Loucy (cell line): ENCODE measurements around the gene MRAP2.

Experiments used
- EZH2phosphoT487 ChIP-seq: fragments of 200-600 bp; IDR thresholded peaks from 2 replicates; pipeline ENCODE4 v1.6.1; 2018; ENCODE audit warnings: antibody characterized with exemption, mild to moderate bottlenecking, moderate library complexity, borderline replicate concordance
- TF ChIP-seq, protein P1 (sequence below): fragments of 200-600 bp; sonication (generic); conservative IDR thresholded peaks from 2 replicates; pipeline ENCODE4 v1.5.1; 2014; ENCODE audit warnings: mild to moderate bottlenecking, antibody characterized with exemption, low read length

DNA sequence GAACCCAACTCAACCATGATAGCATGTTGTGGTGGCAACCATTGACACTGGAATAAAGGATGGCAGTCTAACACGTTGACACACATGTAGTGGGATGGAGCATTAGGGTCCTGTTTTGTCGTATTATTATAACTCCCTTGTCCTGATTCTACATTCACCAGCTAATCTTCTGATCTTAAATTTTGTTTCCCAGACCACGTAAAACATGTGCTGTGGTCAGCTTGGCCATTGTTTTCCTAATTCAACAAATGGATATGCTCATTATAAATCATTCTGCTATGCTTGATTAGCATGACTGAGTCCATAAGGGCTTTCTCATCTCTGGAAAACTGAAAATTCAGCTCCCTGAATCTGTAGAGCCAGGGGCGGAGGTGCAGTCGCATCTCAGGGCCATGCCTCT, 15.0 kb downstream of the MRAP2 start:
- TF ChIP-seq, protein P1, sequence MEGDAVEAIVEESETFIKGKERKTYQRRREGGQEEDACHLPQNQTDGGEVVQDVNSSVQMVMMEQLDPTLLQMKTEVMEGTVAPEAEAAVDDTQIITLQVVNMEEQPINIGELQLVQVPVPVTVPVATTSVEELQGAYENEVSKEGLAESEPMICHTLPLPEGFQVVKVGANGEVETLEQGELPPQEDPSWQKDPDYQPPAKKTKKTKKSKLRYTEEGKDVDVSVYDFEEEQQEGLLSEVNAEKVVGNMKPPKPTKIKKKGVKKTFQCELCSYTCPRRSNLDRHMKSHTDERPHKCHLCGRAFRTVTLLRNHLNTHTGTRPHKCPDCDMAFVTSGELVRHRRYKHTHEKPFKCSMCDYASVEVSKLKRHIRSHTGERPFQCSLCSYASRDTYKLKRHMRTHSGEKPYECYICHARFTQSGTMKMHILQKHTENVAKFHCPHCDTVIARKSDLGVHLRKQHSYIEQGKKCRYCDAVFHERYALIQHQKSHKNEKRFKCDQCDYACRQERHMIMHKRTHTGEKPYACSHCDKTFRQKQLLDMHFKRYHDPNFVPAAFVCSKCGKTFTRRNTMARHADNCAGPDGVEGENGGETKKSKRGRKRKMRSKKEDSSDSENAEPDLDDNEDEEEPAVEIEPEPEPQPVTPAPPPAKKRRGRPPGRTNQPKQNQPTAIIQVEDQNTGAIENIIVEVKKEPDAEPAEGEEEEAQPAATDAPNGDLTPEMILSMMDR: no peak
- no peak for TF ChIP-seq EZH2phosphoT487
